ENCODE results near the gene NMD3.

DNA sequence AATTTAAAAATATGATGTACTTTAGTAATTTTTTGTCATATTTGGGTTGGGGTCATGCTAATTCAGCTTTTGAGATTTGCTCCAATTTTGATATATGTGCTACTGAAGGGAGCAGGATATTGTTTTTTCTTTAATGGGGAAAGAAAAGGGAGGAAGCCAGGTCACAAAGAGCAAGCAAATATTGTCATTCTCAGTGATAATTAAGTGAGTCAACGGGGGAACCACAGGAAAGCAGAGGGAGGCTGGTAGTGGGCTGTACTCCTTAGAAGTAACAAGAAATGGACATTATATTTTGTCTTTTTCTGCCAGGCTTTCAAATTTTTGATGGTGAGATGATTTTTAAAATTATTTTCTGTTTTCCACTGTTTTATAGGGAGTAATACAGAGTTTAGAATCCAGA, 45.6 kb upstream of the NMD3 start:
- TF ChIP-seq, protein P1, sequence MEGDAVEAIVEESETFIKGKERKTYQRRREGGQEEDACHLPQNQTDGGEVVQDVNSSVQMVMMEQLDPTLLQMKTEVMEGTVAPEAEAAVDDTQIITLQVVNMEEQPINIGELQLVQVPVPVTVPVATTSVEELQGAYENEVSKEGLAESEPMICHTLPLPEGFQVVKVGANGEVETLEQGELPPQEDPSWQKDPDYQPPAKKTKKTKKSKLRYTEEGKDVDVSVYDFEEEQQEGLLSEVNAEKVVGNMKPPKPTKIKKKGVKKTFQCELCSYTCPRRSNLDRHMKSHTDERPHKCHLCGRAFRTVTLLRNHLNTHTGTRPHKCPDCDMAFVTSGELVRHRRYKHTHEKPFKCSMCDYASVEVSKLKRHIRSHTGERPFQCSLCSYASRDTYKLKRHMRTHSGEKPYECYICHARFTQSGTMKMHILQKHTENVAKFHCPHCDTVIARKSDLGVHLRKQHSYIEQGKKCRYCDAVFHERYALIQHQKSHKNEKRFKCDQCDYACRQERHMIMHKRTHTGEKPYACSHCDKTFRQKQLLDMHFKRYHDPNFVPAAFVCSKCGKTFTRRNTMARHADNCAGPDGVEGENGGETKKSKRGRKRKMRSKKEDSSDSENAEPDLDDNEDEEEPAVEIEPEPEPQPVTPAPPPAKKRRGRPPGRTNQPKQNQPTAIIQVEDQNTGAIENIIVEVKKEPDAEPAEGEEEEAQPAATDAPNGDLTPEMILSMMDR (IDR thresholded peaks at IDR 0.05), result no peak
- no peak for TF ChIP-seq POLR2A (IDR thresholded peaks at IDR 0.05)

Data from Peyer's patch (tissue), 4 donors.